ENCODE results near the gene TCAIM. TPM values are rescaled to one million over a fixed set of nuclear protein-coding genes. Genes with fewer than 3 reads are reported as not detected.

Gene TCAIM
- total and polyA plus RNA-seq, 9 of the 15 experiments (the other 6 are each of a cell fraction or from before 2014, with no cell fraction given): 19.7 to 53.3 (median 36.9) TPM

- TF ChIP-seq ZNF780A (CRISPR knock-in tag; IDR thresholded peaks at IDR 0.05): no peak
- peak; percentile 90 for TF ChIP-seq JUND (IDR thresholded peaks at IDR 0.05; ENCODE audit: borderline replicate concordance, low read depth, low read length)
- TF ChIP-seq JUND (tag; IDR thresholded peaks at IDR 0.05; ENCODE audit: borderline replicate concordance, low read depth, low read length): peak; percentile 85; the same call in 2 of the 3 replicates
- TF ChIP-seq MCM5 (IDR thresholded peaks at IDR 0.05; ENCODE audit: low read depth): no peak
- TF ChIP-seq POLR2AphosphoS5 (IDR thresholded peaks at IDR 0.05; ENCODE audit: control insufficient read depth, insufficient read depth, low read depth, low read length): peak; percentile 83
- peak; percentile 95 for TF ChIP-seq ATF3 (IDR thresholded peaks at IDR 0.05)
- TF ChIP-seq ATF3 (CRISPR knock-in tag; conservative IDR thresholded peaks at IDR 0.05): peak; percentile 90
- TF ChIP-seq HOXB6 (CRISPR knock-in tag; IDR thresholded peaks at IDR 0.05; ENCODE audit: borderline replicate concordance): no peak
- TF ChIP-seq TBL1XR1 (IDR thresholded peaks at IDR 0.05; ENCODE audit: low read length in 2 of 2): peak in 1 of 2 experiments; percentile 32; a peak in 1 of 4 replicates
- TF ChIP-seq PHF20 (IDR thresholded peaks at IDR 0.05; ENCODE audit: partially characterized antibody): peak; percentile 75
- TF ChIP-seq C11orf30 (IDR thresholded peaks at IDR 0.05; ENCODE audit: low read depth): peak; percentile 95
- TF ChIP-seq NKRF (IDR thresholded peaks at IDR 0.05; ENCODE audit: borderline replicate concordance): peak; percentile 74; the same call in 1 of the 2 replicates
- peak; percentile 81 for TF ChIP-seq DACH1 (IDR thresholded peaks at IDR 0.05; ENCODE audit: partially characterized antibody)
- peak; percentile 98 for TF ChIP-seq ZBTB2 (IDR thresholded peaks at IDR 0.05)
- TF ChIP-seq FOXK2 (conservative IDR thresholded peaks at IDR 0.05 in 1 of 2, IDR thresholded peaks at IDR 0.05 in 1 of 2; ENCODE audit: low read depth in 2 of 2): peak in 1 of 2 experiments; percentile 87; a peak in 2 of 4 replicates
- TF ChIP-seq E2F1 (CRISPR knock-in tag; IDR thresholded peaks at IDR 0.05): peak; percentile 91
- TF ChIP-seq HDAC2 (IDR thresholded peaks at IDR 0.05): peak; percentile 84; the same call in 1 of the 2 replicates
- no peak for TF ChIP-seq ZNF75A (CRISPR knock-in tag; IDR thresholded peaks at IDR 0.05)
- peak; percentile 14; the same call in 1 of the 2 replicates for TF ChIP-seq DMBX1 (CRISPR knock-in tag; IDR thresholded peaks at IDR 0.05; ENCODE audit: borderline replicate concordance)
- TF ChIP-seq FOXP4 (CRISPR knock-in tag; IDR thresholded peaks at IDR 0.05; ENCODE audit: borderline replicate concordance): peak; percentile 95
Measured at GRCh38 chr3:44338010-44338827, at the start of gene TCAIM (continued).

Measured in K562 (cell line).